Stimulated activated CD8-positive, alpha-beta memory T cell treated with anti-CD3 and anti-CD28 coated beads, Interleukin-7, amount 100 ng/mL, for 1 hour (primary cell): ENCODE results near the gene BSG.
A peak's percentile ranks its signal among the peaks of the same experiment; 100 is the strongest.
"Not testable (repeated sequence)": the region's sequence is repeated elsewhere in the genome, so short reads cannot be mapped to it uniquely, and the experiment has no call there.

ENCODE experiments used
- DNase-seq, 2 donors: peaks; one replicate each; pipeline ENCODE4 v3.0.0-alpha.2; 2020; ENCODE audit warnings: low read depth in 2 of 2

Gene BSG

DNA sequence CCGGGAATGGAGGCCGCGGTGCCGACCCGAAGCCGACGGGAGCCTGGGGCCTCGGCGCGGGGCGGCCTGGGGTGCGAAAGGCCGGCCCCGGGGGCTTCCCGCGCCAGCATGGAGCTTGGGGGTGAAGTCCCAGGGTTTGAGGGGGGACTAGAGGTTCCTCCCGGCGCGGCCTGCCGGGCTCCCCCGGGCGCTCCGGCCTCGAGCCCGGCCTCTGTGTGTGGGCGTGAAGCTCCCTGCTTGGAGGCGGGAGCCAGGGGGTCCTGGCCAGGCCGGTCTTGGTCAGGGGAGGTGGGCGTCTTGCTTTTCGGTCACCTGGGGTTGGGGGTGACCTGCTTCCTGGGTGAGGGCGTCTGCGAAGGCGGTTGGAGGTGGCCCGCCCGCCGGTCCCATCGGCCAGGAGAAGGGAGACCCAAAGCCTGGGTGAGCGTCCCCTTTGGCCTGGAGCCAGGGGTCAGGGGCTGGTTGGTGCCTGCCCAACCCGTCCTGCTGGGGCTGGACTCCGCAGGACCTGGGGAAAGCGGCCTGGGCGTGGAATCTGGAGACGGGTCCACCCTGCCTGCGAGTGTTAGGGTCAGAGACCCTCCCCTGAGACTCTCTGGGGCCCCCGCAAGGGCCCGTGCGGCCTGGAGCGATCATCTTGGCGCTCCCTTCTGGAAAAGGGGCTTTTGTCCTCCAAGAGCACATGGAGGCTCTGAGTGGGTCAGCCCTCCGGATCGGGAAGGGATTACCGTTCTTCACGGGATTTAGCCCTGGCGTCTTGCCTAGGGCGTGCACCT is 535 bp downstream of the BSG start:
- DNase-seq, result no peak

DNA sequence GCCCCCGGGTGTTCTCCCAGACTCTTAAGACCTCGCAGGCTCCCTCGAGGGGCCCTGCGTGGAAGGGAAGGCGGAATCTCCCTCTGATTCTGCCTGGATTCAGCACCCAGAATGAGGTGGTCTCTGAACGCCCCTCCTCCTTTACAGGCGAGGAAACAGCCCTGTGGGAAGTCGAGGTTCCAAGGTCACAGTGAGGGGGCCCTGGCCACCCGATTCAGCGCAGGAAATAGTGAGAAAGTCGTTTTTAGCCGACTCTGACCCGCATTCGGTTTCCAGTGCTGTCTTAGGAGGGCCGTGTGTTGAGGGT is 1.1 kb downstream of the BSG start:
- DNase-seq, result no peak

DNA sequence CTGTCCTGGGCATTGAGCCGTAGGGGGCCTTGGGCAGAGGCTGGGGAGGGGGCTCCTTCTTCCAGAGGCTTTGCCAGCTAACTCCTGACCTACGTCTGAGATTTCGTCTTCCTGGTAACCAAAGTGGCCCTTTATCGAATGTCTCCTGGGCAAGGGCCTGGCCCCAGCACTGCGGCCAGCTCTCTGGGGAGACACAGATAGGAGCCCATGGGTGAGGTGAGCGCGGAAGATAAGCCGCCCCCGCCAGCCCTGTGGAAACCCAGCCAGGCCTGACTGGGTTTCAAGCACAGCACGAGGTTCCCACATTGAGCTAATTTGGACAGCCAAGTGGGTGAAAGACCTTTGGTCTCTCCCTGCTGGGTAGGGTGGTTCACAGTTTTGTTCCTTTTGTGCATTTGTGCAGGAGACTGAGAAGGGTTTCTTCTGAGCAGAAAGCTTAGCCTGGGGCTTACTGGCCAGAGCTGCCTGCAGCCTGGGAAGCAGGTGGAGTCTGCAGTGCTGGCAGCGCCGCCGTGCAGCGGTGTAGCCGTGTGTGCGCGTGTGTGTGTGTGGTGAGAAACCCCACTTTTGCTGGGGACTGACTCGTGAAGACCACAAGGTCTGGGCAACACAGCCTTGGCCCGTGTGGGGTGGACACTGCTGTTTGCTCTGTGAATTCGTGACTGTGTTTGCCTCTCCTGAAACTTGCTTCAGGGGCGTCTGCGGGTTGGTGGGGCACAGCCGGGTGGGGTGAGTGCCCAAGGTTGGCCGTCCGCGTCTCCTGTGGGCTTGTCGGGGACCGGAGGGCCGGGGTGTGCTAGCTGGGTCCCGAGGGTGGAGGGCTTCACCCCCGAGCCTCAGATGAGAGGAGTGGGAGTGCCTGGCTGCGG is 2.5 kb downstream of the BSG start:
- DNase-seq, result no peak

DNA sequence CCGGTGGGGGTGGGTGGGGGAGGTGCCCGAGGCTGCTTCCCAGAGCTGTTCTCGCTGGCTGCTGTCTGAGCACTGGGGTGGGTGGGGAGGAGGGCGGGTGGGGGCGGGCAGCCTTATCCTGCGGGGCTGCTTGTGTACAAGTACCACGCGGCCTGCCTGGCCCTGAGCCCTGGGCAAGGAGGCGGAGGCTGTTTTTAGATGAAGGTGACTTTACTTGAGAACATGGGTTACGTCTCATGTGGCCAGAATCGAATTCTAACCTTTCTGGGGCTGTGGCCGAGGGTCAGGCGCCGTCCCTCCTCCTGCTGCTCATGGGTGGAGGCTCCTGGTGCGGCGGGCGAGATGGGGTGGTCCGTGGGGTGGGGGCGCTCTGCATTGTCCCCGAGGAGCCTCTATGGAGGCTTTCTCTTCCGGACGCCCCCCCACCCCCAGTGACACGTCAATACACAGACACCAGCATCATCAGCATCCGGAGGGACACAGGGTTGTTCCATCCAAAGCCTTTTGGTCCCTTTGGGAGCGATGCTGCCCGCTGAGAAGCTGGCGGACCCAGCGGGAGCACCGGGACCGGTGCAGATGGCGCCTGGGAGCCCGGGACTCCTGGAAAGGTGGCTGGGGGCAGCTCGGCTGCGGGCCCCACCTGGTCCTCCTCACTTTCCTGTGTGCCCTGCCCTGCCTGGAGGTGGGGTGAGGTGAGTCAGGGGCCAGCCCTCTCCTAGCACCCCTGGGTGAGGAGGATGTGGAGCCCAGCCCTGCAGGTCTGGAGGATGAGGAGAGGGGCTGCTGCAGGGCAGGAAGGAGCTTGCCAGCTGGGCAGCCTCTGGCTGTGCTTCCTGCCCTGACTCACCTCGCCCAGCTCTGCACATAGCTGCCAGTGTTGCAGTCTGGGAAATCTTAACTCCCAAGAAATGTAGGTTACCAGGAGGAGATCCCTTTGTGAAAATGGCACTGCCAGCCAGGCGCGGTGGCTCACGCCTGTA is 3.4 kb downstream of the BSG start:
- no peak for DNase-seq

DNA sequence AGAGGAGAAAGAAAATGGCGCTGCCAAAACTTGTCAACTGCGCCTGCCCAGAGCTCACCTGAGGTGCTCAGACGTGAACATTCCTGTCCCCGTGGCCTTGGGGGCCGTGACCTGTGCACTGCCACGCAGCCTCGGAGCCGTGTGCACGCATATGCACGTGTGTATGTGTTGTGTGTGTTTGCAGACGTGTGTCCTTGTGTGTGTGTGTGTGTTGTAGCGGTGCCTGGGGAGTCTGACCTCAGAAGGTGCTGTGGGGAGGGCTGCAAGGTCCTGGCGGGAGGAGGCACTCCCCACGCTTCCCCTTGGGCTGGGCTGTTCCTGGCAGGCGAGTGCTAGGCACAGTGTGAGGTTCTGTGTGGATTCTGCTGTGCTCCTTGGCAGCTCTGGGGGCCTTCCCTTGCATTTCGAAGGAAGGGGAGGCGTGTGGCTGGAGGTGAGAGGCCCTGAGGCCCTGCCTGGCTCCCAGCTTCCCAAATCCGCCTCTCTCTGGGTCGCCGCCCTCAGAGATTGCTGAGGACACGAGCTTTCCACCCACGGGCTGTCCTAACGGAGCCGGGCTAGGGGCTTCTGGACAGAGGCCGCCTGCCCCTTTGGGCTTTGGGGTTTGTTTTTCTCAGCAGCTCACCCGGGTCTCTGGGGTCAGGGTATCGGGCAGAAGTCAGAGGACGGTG is 4.5 kb downstream of the BSG start:
- no peak for DNase-seq

DNA sequence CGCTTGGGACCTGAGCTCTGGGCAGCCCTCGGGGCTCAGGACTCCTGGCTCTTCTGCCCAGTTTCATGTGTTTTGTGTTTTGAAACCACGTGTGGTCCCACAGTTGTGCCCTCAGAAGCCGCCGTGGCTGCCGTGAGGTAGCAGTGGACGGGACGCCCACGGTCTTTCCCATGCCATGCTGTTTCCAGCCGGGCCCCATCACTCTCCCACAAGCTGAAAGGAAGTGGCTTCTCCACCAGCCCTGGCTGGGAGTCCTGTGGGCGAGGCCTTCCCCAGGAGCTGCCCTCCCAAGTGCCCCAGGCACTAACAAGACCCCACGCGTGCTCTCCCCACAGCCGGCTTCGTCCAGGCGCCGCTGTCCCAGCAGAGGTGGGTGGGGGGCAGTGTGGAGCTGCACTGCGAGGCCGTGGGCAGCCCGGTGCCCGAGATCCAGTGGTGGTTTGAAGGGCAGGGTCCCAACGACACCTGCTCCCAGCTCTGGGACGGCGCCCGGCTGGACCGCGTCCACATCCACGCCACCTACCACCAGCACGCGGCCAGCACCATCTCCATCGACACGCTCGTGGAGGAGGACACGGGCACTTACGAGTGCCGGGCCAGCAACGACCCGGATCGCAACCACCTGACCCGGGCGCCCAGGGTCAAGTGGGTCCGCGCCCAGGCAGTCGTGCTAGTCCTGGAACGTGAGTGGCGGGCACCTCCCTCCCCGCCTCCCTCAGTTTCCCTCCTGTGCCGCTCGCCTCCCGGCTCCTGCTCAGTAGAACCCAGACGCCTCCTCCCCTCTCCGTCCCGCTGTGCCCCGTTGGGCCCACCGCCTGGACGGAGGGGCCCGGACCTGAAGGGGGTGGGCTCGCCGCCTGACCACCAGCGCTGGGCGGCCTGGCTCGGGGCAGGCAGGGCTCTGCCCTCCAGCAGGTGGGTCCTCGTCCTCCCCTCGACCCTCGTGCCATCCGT is 5.3 kb downstream of the BSG start:
- no peak for DNase-seq

DNA sequence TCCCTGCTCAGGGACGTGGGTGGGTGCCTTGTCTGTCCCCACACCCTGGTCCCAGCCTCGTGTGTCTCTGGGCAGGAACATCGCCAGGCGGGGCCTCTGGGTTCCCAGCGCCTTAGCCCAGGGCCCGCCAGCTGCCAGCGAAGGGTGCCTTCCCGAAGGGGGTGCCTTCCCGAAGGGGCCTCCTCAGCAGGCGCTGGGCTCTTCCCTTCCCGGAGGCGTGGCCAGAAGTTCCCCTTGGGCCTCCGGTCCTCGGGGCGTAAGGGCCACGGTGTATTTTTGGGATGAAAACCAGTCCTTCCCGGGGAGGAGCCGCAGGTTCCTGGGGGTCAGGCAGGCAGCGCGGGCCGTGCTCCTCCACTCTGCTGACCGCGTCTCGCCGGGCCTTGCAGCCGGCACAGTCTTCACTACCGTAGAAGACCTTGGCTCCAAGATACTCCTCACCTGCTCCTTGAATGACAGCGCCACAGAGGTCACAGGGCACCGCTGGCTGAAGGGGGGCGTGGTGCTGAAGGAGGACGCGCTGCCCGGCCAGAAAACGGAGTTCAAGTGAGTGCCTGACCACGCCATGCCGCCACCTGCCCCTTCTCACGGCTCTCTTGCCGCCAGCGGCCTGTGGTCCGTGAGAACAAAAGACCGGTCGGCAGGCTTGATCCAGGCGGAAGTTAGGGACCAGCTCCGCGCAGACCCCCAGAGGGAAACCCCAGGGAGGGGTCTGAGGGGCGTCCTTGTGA is 6.9 kb downstream of the BSG start:
- DNase-seq, result no peak

DNA sequence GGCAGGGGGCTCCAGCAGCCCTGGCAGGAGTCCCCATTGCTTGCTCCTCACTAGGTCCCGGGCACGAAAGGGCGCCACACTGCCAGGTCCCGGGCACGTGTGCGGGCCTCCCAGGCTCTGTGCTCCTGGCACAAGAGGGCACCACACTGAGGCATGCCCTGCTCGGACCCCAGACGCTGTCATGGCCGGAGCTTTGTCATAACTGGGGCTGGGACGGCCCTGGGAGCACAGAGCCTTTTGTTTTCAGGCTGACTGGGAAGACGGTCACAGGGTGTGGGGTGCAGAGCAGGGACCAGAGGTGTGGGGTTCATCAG is 7.4 kb downstream of the BSG start:
- no peak for DNase-seq

DNA sequence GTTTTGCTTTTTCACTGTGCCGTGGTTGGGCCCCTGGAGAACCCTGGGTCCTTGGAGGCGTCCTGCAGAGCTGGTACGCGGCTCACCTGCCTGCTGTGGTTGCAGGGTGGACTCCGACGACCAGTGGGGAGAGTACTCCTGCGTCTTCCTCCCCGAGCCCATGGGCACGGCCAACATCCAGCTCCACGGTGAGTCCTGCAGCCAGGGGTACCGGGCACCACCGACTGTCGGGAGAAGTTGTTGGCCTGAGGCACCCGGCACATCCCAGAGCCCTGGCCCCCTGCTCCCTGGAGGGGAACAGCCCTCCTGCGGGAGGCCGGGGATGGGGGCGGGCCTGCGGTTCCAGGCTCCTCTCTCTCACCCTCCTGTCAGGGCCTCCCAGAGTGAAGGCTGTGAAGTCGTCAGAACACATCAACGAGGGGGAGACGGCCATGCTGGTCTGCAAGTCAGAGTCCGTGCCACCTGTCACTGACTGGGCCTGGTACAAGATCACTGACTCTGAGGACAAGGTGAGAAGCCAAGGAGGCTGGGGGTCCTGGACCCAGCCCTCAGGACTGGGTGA is 8.0 kb downstream of the BSG start:
- no peak for DNase-seq

DNA sequence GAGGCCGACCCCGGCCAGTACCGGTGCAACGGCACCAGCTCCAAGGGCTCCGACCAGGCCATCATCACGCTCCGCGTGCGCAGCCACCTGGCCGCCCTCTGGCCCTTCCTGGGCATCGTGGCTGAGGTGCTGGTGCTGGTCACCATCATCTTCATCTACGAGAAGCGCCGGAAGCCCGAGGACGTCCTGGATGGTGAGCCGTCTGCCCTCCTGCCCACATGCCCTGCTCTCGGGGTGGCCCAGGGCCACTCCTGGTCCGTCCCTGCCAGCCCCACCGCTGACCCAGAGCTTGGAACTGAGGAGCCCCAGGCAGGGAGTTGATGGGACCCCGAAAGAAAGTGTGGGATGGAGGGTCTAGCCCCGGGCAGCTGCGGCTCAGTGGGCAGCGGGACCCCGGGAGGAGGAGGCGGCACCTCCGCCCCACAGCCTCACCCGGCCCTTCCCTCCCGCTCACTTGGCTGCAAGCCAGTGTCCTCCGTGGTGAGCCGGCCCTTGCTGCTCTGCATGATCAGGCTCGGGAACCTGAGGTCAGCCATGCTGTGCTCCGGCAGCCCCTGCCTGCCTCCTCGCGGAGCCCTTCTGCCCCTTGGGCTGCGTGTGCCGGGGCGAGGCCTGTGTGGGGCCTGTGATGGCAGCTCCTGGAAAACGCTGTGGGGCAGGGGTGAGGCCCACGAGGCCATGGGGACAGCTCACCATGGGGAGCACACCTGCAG is 9.2 kb downstream of the BSG start:
- no peak for DNase-seq

DNA sequence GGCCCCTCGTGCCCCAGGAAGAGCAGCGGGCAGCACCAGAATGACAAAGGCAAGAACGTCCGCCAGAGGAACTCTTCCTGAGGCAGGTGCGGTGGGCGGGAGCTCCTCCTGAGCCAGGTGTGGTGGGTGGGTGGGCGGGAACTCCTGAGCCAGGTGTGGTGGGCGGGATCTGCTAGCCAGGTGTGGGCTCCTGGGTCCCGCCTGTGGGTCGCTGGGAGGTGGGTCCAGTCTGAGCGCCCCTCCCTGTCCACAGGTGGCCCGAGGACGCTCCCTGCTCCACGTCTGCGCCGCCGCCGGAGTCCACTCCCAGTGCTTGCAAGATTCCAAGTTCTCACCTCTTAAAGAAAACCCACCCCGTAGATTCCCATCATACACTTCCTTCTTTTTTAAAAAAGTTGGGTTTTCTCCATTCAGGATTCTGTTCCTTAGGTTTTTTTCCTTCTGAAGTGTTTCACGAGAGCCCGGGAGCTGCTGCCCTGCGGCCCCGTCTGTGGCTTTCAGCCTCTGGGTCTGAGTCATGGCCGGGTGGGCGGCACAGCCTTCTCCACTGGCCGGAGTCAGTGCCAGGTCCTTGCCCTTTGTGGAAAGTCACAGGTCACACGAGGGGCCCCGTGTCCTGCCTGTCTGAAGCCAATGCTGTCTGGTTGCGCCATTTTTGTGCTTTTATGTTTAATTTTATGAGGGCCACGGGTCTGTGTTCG is 10.3 kb downstream of the BSG start:
- DNase-seq, result no peak

DNA sequence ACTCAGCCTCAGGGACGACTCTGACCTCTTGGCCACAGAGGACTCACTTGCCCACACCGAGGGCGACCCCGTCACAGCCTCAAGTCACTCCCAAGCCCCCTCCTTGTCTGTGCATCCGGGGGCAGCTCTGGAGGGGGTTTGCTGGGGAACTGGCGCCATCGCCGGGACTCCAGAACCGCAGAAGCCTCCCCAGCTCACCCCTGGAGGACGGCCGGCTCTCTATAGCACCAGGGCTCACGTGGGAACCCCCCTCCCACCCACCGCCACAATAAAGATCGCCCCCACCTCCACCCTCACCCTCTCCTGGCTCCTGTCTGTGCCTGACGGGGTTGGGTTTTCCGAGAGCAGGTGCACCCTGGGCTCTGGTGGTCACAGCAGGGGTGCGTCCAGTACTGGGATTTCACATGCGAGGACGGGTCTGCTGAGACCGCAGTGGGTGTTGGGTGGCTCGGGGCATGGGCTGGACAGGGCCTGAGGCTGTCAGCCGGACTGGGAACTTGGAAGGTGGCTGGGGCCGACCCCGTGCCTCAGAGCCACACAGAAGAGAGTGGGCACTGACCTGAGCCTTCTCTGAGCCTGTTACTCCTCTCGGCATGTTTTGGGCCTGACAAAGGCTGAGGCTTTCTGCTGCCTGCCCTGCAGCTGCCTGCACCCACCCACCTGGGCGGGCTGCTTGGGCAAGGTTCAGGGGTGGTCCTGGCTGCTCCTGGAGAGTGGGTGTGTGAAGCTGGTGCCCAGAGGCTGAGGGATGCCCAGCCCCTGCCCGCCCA is 11.0 kb downstream of the BSG start:
- DNase-seq, result no peak

DNA sequence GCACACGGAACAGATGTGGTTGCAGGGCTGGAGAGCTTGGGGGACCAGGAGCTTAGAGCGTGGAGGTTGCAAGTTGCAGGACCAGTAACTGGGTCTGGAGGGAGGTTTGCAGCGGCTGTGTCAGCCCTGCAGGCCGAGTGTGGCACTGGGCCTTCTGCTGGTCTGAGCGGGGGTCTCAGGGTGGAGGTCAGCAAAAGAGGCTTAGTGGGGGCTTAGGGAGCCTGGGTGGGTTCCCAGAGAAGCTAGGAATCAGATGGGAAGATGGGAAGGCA is 11.5 kb downstream of the BSG start:
- DNase-seq, result no peak

DNA sequence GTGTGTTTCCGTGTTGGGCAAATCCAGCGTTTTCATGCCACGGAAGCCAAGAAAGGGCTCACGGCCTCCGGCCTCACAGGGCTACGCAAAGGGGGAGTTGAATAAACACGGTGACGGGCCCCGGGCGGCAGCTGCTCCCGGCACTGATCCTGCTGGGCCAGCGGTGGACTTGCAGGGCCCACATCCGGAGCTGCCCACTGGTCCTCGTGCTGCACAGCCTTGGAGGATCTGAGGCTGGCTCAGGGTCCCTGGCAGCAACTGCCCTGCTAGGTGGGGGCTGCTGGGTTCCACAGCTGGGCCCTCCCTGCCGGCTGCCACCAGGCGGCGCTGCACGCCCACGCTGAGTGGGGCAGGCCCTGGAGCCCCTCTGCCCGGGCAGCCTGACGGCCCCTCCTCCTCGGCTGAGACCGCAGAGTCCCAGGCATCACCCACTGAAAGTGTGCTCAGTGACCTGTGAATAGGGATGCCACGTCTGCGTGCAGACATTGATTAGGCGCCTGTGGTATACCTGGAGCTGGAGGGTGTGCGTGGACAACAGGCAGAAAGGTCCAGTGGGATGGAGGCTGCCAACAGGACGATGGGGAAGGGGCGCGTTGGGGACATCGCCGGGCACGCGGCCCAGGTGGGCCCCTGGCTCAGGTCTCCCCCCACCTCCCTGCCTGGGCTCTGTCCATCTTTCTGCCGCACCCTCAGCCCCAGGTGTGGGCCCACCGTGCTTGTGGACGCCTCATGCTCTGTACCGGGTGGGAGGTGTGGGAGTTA is 12.0 kb downstream of the BSG start:
- peak in 1 of 2 donors; percentile 51 for DNase-seq

DNA sequence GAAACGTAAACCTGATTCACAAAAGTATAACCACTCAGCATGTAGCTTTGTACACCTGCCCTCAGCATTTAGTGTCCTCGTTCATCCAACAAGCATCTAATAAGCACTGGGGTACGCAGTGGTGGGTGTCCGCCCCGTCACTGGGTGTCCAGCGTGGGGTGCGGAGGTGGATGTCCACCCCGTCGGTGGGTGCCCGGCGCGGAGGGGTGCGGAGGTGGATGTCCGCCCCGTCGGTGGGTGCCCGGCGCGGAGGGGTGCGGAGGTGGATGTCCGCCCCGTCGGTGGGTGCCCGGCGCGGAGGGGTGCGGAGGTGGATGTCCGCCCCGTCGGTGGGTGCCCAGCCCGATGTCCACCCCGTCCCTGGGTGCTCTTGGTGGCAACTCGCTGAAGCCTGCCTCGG is 12.8 kb downstream of the BSG start:
- not testable (repeated sequence) for DNase-seq

DNA sequence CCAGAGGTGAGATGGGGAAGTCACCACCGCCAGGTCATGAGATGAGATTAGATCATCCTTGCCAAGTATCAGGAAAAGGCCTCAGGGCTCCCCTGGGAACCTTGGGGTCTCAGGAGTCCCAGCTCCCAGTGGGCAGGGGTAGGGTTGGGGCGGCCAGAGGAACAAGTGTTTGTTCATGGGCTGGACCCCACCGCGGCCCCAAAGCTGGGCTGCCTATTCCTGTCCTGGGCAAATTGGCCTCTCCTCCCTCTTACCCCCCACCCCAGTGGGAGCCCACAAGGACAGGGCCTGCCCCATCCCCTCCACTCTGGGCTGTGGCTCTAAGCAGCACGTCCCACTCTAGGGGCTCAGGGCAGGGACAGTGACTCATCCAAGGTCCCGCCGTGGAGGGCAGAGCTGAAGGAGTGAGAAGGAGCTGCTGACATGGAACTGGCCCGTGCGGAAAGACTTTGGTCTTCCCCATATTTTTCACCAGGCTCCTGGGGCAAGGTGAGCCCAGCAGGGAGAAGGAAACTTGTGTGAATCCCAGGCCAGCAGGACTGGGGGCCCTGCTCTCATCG is 13.2 kb downstream of the BSG start:
- no peak for DNase-seq
